Measurements from ENCODE around the gene AGAP3. TPM values are rescaled to one million over a fixed set of nuclear protein-coding genes. Genes with fewer than 3 reads are reported as not detected.

AGAP3 gene
- polyA plus RNA-seq, 3 donors, result 6.4 to 133 (median 6.8) TPM

GRCh38 chr7:151056666-151057505, 29.4 kb upstream of the AGAP3 start:
- no peak for TF ChIP-seq CTCF (IDR thresholded peaks at IDR 0.05)
- Histone ChIP-seq H3K9ac (ENCODE audit: insufficient read depth, low read length, poor library complexity, severe bottlenecking) (peak overlapping the region; percentile 52), H3K27ac (ENCODE audit: low read depth in 1 of 2, low read length in 2 of 2) (no peak overlapping the region), H4K20me1 (ENCODE audit: insufficient read depth, low read length) (peaks cover 23% of the 10 kb centered on the region), H2AFZ (ENCODE audit: insufficient read depth, low read depth, low read length, poor library complexity, severe bottlenecking) (peak overlapping the region; percentile 84), H3K9me3 (replicated peaks in 1 of 2; ENCODE audit: control insufficient read depth in 1 of 2, insufficient read depth in 1 of 2, low read length in 2 of 2) (no peaks in the 10 kb centered on the region), H3K36me3 (replicated peaks in 1 of 2; ENCODE audit: control insufficient read depth in 1 of 2, insufficient read depth in 2 of 2, low read length in 2 of 2) (peaks cover 0 to 4% of the 10 kb centered on the region in 2 donors), H3K4me3 (replicated peaks in 1 of 3; ENCODE audit: low read depth in 2 of 3, low read length in 3 of 3) (peak overlapping the region; percentile 62 to 97 (median 94)), H3K79me2 (ENCODE audit: insufficient read depth, low read length) (peaks cover 33% of the 10 kb centered on the region), H3K4me2 (replicated peaks; ENCODE audit: extremely low read depth, low read length, poor library complexity, severe bottlenecking) (peak overlapping the region; percentile 98), H3K4me1 (ENCODE audit: control insufficient read depth in 1 of 2, insufficient read depth in 2 of 2, low read length in 2 of 2) (peaks cover 47 to 60% of the 10 kb centered on the region in 2 donors), H3K27me3 (ENCODE audit: control insufficient read depth in 2 of 2, insufficient read depth in 2 of 2, low read length in 2 of 2) (no peaks in the 10 kb centered on the region)
- Mint-ChIP-seq H3K27me3 (ENCODE audit: low read depth in 3 of 3) (peaks cover under 1 to 2% (median 1%) of the 10 kb centered on the region in 3 donors), H3K9me3 (no peaks in the 10 kb centered on the region), H3K4me3 (peak overlapping the region; percentile 93 to 98), H3K27ac (peak overlapping the region in 4 of 7 donors; percentile 71 to 91 (median 87)), H3K36me3 (peaks cover 19 to 21% of the 10 kb centered on the region in 2 donors), H3K4me1 (peaks cover 49% of the 10 kb centered on the region)
- DNase-seq, result no peak
- WGBS (ENCODE audit: insufficient coverage), result 58% methylated on average over 24 of the region's 29 CpGs
- intact Hi-C loops (cut with micrococcal nuclease), result no loop called here

GRCh38 chr7:151057506-151057988, 28.7 kb upstream of the AGAP3 start, which contains the start of gene CDK5:
TSS of gene CDK5 (minus strand) at chr7:151057897. CDS start at chr7:151057848, 49 bp downstream.
- H3K4me2 ChIP-seq (replicated peaks; ENCODE audit: extremely low read depth, low read length, poor library complexity, severe bottlenecking), result peak within 1 kb of the TSS; percentile 98
- Mint-ChIP-seq H3K27me3 (ENCODE audit: low read depth in 3 of 3) (peaks cover 0 to 2% (median 1%) of the 10 kb centered on the region in 3 donors), H3K36me3 (peaks cover 18 to 21% of the 10 kb centered on the region in 2 donors), H3K9me3 (no peaks in the 10 kb centered on the region), H3K4me1 (peaks cover 47% of the 10 kb centered on the region), H3K27ac (peak within 1 kb of the TSS; percentile 86 to 93 (median 89)), H3K4me3 (peak within 1 kb of the TSS; percentile 93 to 98)
- H3K4me1 ChIP-seq (ENCODE audit: control insufficient read depth in 1 of 2, insufficient read depth in 2 of 2, low read length in 2 of 2), result peaks cover 47 to 56% of the 10 kb centered on the region in 2 donors
- peak within 1 kb of the TSS; percentile 87 for H2AFZ ChIP-seq (ENCODE audit: insufficient read depth, low read depth, low read length, poor library complexity, severe bottlenecking)
- no peaks in the 10 kb centered on the region for H3K27me3 ChIP-seq (ENCODE audit: control insufficient read depth in 2 of 2, insufficient read depth in 2 of 2, low read length in 2 of 2)
- H3K4me3 ChIP-seq (replicated peaks in 1 of 3; ENCODE audit: low read depth in 2 of 3, low read length in 3 of 3), result peak within 1 kb of the TSS; percentile 66 to 97 (median 94)
- H3K79me2 ChIP-seq (ENCODE audit: insufficient read depth, low read length), result peaks cover 38% of the 10 kb centered on the region
- peaks cover 2 to 11% of the 10 kb centered on the region in 2 donors for H3K36me3 ChIP-seq (replicated peaks in 1 of 2; ENCODE audit: control insufficient read depth in 1 of 2, insufficient read depth in 2 of 2, low read length in 2 of 2)
- peak; percentile 15 to 44 (median 24) for DNase-seq
- H3K9me3 ChIP-seq (replicated peaks in 1 of 2; ENCODE audit: control insufficient read depth in 1 of 2, insufficient read depth in 1 of 2, low read length in 2 of 2), result no peaks in the 10 kb centered on the region
- peak within 1 kb of the TSS; percentile 59 for H3K9ac ChIP-seq (ENCODE audit: insufficient read depth, low read length, poor library complexity, severe bottlenecking)
- H4K20me1 ChIP-seq (ENCODE audit: insufficient read depth, low read length), result peaks cover 30% of the 10 kb centered on the region
- no peak for TF ChIP-seq CTCF (IDR thresholded peaks at IDR 0.05)
- WGBS (ENCODE audit: insufficient coverage), result 0% methylated on average over 30 of the region's 30 CpGs
- peak within 1 kb of the TSS; percentile 82 to 89 for H3K27ac ChIP-seq (ENCODE audit: low read depth in 1 of 2, low read length in 2 of 2)
- intact Hi-C loops (cut with micrococcal nuclease), result no loop called here

Data from CD14-positive monocyte (primary cell).